ENCODE results near the gene PTPRH. TPM values are rescaled to one million over a fixed set of nuclear protein-coding genes. Genes with fewer than 3 reads are reported as not detected.

Gene PTPRH
- total RNA-seq, 2 donors from 2014 or later = 76.3 to 131 TPM

DNA sequence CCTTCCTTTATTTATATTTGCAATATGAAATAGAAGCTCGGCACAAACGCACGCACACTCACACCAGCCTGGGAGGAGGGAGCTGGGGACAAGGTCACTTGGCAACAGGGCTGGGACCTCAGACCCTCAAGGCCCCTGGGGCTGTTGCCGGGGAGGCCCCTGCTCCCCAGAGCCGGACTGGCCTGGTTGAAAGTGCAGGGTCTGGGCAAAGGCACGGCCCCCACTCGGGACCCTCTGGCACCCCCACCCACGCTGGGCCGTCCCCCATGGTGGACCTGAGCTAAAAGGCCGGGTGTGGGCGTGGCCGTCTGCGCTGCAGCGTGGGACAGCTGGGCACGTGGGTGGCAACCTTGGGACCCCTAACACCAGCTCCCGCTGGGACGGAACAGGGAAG, 20.5 kb upstream of the PTPRH start:
- TF ChIP-seq, protein P1, sequence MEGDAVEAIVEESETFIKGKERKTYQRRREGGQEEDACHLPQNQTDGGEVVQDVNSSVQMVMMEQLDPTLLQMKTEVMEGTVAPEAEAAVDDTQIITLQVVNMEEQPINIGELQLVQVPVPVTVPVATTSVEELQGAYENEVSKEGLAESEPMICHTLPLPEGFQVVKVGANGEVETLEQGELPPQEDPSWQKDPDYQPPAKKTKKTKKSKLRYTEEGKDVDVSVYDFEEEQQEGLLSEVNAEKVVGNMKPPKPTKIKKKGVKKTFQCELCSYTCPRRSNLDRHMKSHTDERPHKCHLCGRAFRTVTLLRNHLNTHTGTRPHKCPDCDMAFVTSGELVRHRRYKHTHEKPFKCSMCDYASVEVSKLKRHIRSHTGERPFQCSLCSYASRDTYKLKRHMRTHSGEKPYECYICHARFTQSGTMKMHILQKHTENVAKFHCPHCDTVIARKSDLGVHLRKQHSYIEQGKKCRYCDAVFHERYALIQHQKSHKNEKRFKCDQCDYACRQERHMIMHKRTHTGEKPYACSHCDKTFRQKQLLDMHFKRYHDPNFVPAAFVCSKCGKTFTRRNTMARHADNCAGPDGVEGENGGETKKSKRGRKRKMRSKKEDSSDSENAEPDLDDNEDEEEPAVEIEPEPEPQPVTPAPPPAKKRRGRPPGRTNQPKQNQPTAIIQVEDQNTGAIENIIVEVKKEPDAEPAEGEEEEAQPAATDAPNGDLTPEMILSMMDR (IDR thresholded peaks at IDR 0.05) = no peak
- H3K9me3 ChIP-seq = no peaks in the 10 kb centered on the region
- H3K27ac ChIP-seq = no peak overlapping the region
- H3K4me1 ChIP-seq = no peaks in the 10 kb centered on the region
- no peaks in the 10 kb centered on the region for H3K27me3 ChIP-seq
- DNase-seq = no peak
- intact Hi-C loops (cut with DNase I) = no loop called here
- peaks cover 13% of the 10 kb centered on the region for H3K36me3 ChIP-seq
- no peak overlapping the region for H3K9ac ChIP-seq (ENCODE audit: low read depth in 2 of 2, low read length in 2 of 2)
- H3K4me3 ChIP-seq = no peak overlapping the region

DNA sequence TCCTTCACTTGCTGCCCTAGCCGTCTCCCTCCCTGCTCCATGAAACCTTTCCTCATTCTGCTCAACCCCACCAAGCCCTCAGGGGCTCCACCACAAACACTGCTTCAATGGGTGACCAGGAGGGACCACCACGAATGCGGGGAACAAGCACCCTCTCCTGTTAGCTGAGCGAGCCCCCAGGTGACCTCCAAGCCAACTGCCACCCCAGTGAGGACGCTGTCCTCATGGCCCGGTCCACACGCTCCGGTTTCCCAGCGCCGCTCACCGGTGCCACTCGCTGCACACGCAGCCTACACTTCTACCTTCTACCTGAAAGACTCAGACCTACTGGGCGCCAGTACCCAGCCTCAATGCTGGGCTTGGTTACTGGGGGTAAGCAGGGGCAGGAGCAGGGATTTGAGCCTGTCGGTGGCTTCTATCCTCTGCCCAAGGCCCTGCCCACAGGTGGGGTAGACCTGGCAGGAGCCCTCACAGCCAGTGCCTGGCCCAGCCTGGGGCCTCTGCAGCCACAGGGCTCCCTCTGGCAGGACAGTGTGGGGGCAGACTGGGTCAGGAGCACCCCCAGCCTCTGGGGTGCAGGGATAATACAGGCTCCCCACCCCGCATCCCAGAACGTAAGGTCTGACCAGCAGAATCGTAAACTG, 20.0 kb upstream of the PTPRH start:
- peaks cover 13% of the 10 kb centered on the region for H3K36me3 ChIP-seq
- no peak overlapping the region for H3K27ac ChIP-seq
- H3K9me3 ChIP-seq = no peaks in the 10 kb centered on the region
- H3K27me3 ChIP-seq = no peaks in the 10 kb centered on the region
- no peaks in the 10 kb centered on the region for H3K4me1 ChIP-seq
- H3K4me3 ChIP-seq = no peak overlapping the region
- intact Hi-C loops (cut with DNase I) = no loop called here
- DNase-seq = no peak
- H3K9ac ChIP-seq (ENCODE audit: low read depth in 2 of 2, low read length in 2 of 2) = no peak overlapping the region
- TF ChIP-seq, protein P1 (IDR thresholded peaks at IDR 0.05) = no peak

DNA sequence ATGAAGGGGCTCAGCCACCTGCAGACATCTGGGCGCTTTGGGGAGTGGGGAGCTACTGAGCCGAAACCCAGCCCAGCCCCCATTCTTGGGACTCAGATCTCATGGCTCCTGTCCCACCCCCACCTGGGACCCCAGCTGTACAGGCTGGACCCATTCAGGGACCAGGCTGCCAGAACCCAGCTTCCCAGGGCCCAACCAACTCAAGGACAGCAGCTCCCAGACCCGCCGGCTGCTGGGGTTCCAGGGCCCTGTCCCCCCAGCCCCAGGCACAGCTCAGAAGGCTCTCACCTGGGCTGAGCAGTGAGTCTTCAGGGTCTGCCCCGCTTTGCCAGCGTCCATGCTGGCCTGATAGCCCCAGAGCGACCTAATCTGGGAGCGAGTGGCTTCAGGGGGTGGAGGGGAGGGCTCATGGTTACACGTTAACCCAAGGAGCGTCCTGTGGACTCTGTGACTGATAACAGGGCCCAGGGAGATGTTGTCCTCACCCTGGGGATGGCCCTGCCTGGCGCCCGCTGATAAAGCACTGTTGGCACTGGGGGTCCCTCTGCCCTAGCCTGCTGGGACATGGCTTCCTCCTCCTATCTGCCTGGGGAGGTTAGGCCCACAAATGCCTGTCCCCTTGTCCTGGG, 19.2 kb upstream of the PTPRH start, which contains the start of gene TMEM86B:
TSS of gene TMEM86B (minus strand) at position 361 of the 629 bp plus-strand sequence. CDS start at position 339, 22 bp downstream.
- Histone ChIP-seq H3K9me3 (no peaks in the 10 kb centered on the region), H3K4me1 (no peaks in the 10 kb centered on the region), H3K9ac (ENCODE audit: low read depth in 2 of 2, low read length in 2 of 2) (no peak within 1 kb of the TSS), H3K27me3 (no peaks in the 10 kb centered on the region), H3K36me3 (peaks cover 13% of the 10 kb centered on the region), H3K4me3 (no peak within 1 kb of the TSS), H3K27ac (no peak within 1 kb of the TSS)
- intact Hi-C loops (cut with DNase I) = no loop called here
- TF ChIP-seq, protein P1 (IDR thresholded peaks at IDR 0.05) = no peak
- DNase-seq = no peak

DNA sequence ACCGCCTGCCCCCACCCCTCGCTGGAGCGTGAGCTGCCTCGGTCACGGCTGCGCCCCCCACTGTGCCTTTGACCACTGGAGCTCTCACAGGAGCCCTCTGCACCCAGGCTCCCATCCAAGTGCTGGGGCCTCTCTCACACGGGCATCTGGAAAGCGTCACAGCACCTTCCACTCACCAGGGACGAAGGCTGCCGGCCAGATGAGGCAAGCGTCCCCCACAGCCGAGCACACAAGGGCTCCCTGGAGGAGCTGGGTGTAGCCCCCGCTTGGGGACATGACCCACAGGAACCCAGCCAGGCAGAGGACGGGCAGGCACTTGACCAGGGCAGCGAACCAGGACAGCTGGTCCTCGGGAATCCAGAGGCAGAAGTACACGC, 18.7 kb upstream of the PTPRH start:
- no peak overlapping the region for H3K27ac ChIP-seq
- no peak for DNase-seq
- H3K27me3 ChIP-seq = no peaks in the 10 kb centered on the region
- no peaks in the 10 kb centered on the region for H3K9me3 ChIP-seq
- no peak overlapping the region for H3K9ac ChIP-seq (ENCODE audit: low read depth in 2 of 2, low read length in 2 of 2)
- peaks cover 13% of the 10 kb centered on the region for H3K36me3 ChIP-seq
- intact Hi-C loops (cut with DNase I) = no loop called here
- TF ChIP-seq, protein P1 (IDR thresholded peaks at IDR 0.05) = no peak
- no peak overlapping the region for H3K4me3 ChIP-seq
- no peaks in the 10 kb centered on the region for H3K4me1 ChIP-seq

DNA sequence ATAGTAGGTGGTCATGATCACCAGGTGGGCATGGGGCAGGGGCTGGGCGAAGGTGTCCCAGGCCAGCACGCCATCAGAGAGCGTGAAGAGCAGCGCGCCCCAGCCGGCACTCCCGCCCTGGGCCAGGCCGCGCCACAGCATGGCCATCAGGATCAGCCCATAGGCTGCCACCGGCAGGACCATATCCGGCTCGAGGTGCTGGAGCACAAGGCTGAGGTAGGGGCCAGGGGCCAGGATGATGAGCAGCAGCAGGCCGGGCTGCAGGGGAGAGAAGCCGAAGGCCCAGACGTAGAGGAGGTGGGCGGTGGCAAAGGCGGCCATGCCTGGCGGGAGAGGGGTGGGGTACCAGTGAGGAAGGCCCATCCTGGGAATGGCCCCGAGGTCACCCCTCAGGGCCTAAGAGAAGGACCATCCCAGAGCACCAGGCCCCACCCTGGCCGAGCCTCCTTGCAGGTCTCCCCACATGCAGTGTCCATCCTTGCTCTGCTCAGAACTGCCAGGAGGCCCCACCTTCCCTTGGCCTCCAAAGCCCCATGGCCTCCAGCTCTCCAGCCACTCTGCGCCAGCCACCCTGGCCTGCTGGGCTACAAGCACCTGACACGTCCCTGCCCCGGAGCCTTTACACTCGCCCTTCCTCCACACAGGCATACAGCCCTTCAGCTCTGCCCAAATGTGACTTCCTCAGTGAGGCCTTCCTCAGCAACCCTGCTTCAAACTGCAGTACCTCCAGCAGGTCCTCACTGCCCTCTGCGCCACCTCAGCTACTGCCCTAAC, 18.1 kb upstream of the PTPRH start:
- H3K27me3 ChIP-seq = no peaks in the 10 kb centered on the region
- H3K9ac ChIP-seq (ENCODE audit: low read depth in 2 of 2, low read length in 2 of 2) = no peak overlapping the region
- H3K4me1 ChIP-seq = no peaks in the 10 kb centered on the region
- TF ChIP-seq, protein P1 (IDR thresholded peaks at IDR 0.05) = no peak
- intact Hi-C loops (cut with DNase I) = no loop called here
- DNase-seq = no peak
- H3K36me3 ChIP-seq = peaks cover 13% of the 10 kb centered on the region
- no peaks in the 10 kb centered on the region for H3K9me3 ChIP-seq
- no peak overlapping the region for H3K27ac ChIP-seq
- no peak overlapping the region for H3K4me3 ChIP-seq

Measured in colonic mucosa (tissue), 4 donors.